ENCODE data around the gene EVA1A. TPM values are rescaled to one million over a fixed set of nuclear protein-coding genes. Genes with fewer than 3 reads are reported as not detected.

Gene EVA1A
- total and polyA plus RNA-seq, 2 experiments from 2014 or later: 126 to 145 TPM

DNA sequence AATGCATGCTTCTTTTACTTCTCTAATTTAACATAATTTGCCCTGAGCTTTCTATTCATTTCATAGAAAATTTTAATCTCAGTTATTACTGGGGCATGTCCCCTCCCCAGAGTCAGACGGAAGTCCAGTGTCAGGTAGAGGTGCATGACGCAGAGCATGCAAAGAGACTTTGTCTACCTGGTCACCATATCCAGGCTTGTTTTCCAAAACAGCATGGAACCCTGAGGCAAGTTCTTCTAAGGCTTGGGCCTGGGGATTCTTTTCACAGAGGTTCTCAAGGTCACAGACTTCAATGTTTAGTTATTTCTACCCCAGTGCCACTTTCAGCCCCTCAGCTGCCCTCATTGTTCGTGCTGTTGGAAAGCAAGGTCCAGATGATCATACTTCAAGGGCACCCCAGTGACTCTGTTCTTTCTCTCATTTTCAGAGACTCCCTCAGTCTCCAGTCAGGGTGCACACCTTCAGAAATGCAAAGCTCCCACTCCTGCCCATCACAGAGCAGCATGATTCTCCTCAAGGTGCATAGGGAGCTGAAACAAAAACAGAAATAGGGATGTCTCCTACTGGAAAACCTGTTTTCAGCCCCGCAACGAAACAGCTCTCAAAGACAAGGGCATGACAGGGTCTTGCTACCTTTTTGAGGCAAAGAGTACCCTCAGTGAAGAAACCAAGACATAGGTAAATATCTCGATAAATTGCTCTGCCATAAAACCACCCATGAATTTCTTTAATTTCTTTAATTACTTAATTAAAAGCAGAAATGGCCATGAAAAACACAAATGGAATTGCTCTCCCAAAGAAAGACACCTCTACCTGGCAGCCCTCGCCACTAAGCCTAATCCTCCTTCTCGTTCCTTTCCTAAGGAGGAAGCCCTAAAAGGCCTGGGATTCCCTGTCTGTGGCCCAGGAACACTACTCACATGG, 9.5 kb upstream of the EVA1A start:
- DNase-seq: no peak
- H2AFZ ChIP-seq: peak overlapping the region; percentile 30; the same call in 1 of the 2 replicates
- peaks cover 31% of the 10 kb centered on the region for H3K4me1 ChIP-seq (ENCODE audit: insufficient read depth)
- H3K4me3 ChIP-seq: no peak overlapping the region
- in situ Hi-C loops (cut with MboI): no loop called here
- H3K79me2 ChIP-seq (ENCODE audit: insufficient read depth): no peaks in the 10 kb centered on the region
- H3K9me2 ChIP-seq (ENCODE audit: insufficient read depth): no peaks in the 10 kb centered on the region
- no peaks in the 10 kb centered on the region for H3K9me3 ChIP-seq (ENCODE audit: low read depth)
- WGBS, 2 experiments (ENCODE audit: low coverage in 1 of 2, low lambda C conversion rate in 2 of 2, missing lambda C conversion rate in 2 of 2): 77% methylated on average over 8 of the region's 8 CpGs
- peak overlapping the region; percentile 47 for H3K4me2 ChIP-seq (ENCODE audit: unreplicated experiment)
- H3K27ac ChIP-seq: peak overlapping the region; percentile 45
- peaks cover 25% of the 10 kb centered on the region for H3F3A ChIP-seq (ENCODE audit: insufficient read depth)
- no peaks in the 10 kb centered on the region for H4K20me1 ChIP-seq (ENCODE audit: insufficient read depth)
- no peak for TF ChIP-seq EZH2phosphoT487 (IDR thresholded peaks at IDR 0.05; ENCODE audit: insufficient read depth, low read depth)
- TF ChIP-seq EZH2 (IDR thresholded peaks at IDR 0.05; ENCODE audit: insufficient read depth, poor library complexity, severe bottlenecking): no peak
- peak overlapping the region; percentile 38 for H3K9ac ChIP-seq
- H3K27me3 ChIP-seq (replicated peaks; ENCODE audit: insufficient read depth): no peaks in the 10 kb centered on the region
- no peaks in the 10 kb centered on the region for H3K36me3 ChIP-seq (ENCODE audit: low read depth)

DNA sequence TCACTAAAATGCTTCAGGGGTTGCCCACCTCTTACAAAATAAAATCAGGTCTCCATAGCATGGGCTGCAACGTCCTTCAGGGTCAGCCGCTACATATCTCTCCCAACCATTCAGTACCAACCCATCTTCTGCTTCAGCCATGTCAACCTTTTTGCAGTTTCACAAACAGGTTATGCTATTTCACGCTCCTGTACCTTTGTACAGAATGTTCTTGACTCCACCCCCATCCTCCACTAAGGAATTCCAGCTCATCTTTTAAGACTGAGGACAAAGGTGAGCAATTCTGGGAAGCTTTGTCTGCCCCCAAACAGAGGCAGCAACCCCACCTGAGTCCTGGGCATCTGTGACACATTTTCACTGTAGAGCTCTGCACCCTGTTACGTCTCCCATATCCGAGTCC, 8.8 kb upstream of the EVA1A start:
- H3K79me2 ChIP-seq (ENCODE audit: insufficient read depth): no peaks in the 10 kb centered on the region
- no peak for DNase-seq
- H3K9me3 ChIP-seq (ENCODE audit: low read depth): no peaks in the 10 kb centered on the region
- H3K9ac ChIP-seq: no peak overlapping the region
- H3K36me3 ChIP-seq (ENCODE audit: low read depth): no peaks in the 10 kb centered on the region
- in situ Hi-C loops (cut with MboI): no loop called here
- 82 to 91% methylated on average over 5 of the region's 5 CpGs for WGBS, 2 experiments (ENCODE audit: low coverage in 1 of 2, low lambda C conversion rate in 2 of 2, missing lambda C conversion rate in 2 of 2)
- H3K4me2 ChIP-seq (ENCODE audit: unreplicated experiment): no peak overlapping the region
- H3K27ac ChIP-seq: no peak overlapping the region
- no peak overlapping the region for H3K4me3 ChIP-seq
- no peaks in the 10 kb centered on the region for H3K27me3 ChIP-seq (replicated peaks; ENCODE audit: insufficient read depth)
- H2AFZ ChIP-seq: no peak overlapping the region
- no peak for TF ChIP-seq EZH2phosphoT487 (IDR thresholded peaks at IDR 0.05; ENCODE audit: insufficient read depth, low read depth)
- no peak for TF ChIP-seq EZH2 (IDR thresholded peaks at IDR 0.05; ENCODE audit: insufficient read depth, poor library complexity, severe bottlenecking)
- no peaks in the 10 kb centered on the region for H4K20me1 ChIP-seq (ENCODE audit: insufficient read depth)
- no peaks in the 10 kb centered on the region for H3K9me2 ChIP-seq (ENCODE audit: insufficient read depth)
- H3F3A ChIP-seq (ENCODE audit: insufficient read depth): peaks cover 30% of the 10 kb centered on the region
- H3K4me1 ChIP-seq (ENCODE audit: insufficient read depth): peaks cover 37% of the 10 kb centered on the region

GRCh38 chr2:75568174-75568573, 7.4 kb upstream of the EVA1A start:
- Histone ChIP-seq H2AFZ (no peak overlapping the region), H3K4me3 (no peak overlapping the region), H4K20me1 (ENCODE audit: insufficient read depth) (no peaks in the 10 kb centered on the region), H3K9ac (no peak overlapping the region), H3K9me2 (ENCODE audit: insufficient read depth) (no peaks in the 10 kb centered on the region), H3K27me3 (replicated peaks; ENCODE audit: insufficient read depth) (no peaks in the 10 kb centered on the region), H3K79me2 (ENCODE audit: insufficient read depth) (no peaks in the 10 kb centered on the region), H3K27ac (no peak overlapping the region), H3K4me1 (ENCODE audit: insufficient read depth) (peaks cover 38% of the 10 kb centered on the region), H3F3A (ENCODE audit: insufficient read depth) (peaks cover 30% of the 10 kb centered on the region), H3K36me3 (ENCODE audit: low read depth) (no peaks in the 10 kb centered on the region), H3K4me2 (ENCODE audit: unreplicated experiment) (no peak overlapping the region), H3K9me3 (ENCODE audit: low read depth) (no peaks in the 10 kb centered on the region)
- in situ Hi-C loops (cut with MboI): no loop called here
- WGBS, 2 experiments (ENCODE audit: low coverage in 1 of 2, low lambda C conversion rate in 2 of 2, missing lambda C conversion rate in 2 of 2): 93 to 100% methylated on average over 1 of the region's 1 CpG
- DNase-seq: no peak
- no peak for TF ChIP-seq EZH2 (IDR thresholded peaks at IDR 0.05; ENCODE audit: insufficient read depth, poor library complexity, severe bottlenecking)
- TF ChIP-seq EZH2phosphoT487 (IDR thresholded peaks at IDR 0.05; ENCODE audit: insufficient read depth, low read depth): no peak

GRCh38 chr2:75565472-75566462, 5.0 kb upstream of the EVA1A start:
- peak overlapping the region; percentile 18; the same call in 1 of the 2 replicates for H2AFZ ChIP-seq
- H3K27ac ChIP-seq: peak overlapping the region; percentile 36
- H3F3A ChIP-seq (ENCODE audit: insufficient read depth): peaks cover 37% of the 10 kb centered on the region
- no peaks in the 10 kb centered on the region for H3K36me3 ChIP-seq (ENCODE audit: low read depth)
- peak; percentile 85 for DNase-seq
- H3K4me1 ChIP-seq (ENCODE audit: insufficient read depth): peaks cover 40% of the 10 kb centered on the region
- H3K4me3 ChIP-seq: no peak overlapping the region
- H3K79me2 ChIP-seq (ENCODE audit: insufficient read depth): no peaks in the 10 kb centered on the region
- H4K20me1 ChIP-seq (ENCODE audit: insufficient read depth): no peaks in the 10 kb centered on the region
- no peaks in the 10 kb centered on the region for H3K9me2 ChIP-seq (ENCODE audit: insufficient read depth)
- H3K9me3 ChIP-seq (ENCODE audit: low read depth): no peaks in the 10 kb centered on the region
- in situ Hi-C loops (cut with MboI): no loop called here
- H3K27me3 ChIP-seq (replicated peaks; ENCODE audit: insufficient read depth): no peaks in the 10 kb centered on the region
- 65 to 68% methylated on average over 8 of the region's 8 CpGs for WGBS, 2 experiments (ENCODE audit: low coverage in 1 of 2, low lambda C conversion rate in 2 of 2, missing lambda C conversion rate in 2 of 2)
- TF ChIP-seq EZH2 (IDR thresholded peaks at IDR 0.05; ENCODE audit: insufficient read depth, poor library complexity, severe bottlenecking) (no peak), EZH2phosphoT487 (IDR thresholded peaks at IDR 0.05; ENCODE audit: insufficient read depth, low read depth) (0 out of 2 replicates have a peak, but pooled peaks have one; percentile 38)
- peak overlapping the region; percentile 50 for H3K4me2 ChIP-seq (ENCODE audit: unreplicated experiment)
- peak overlapping the region; percentile 19; the same call in 1 of the 2 replicates for H3K9ac ChIP-seq

All from GM23248 (cell line).